Thyroid gland (tissue), 4 donors: ENCODE data around the gene PPP1R11. TPM values are rescaled to one million over a fixed set of nuclear protein-coding genes. Genes with fewer than 3 reads are reported as not detected.

Source experiments
- DNase-seq, 2 donors: peaks; one replicate each; pipeline ENCODE4 v3.0.0-alpha.2; 2019
- H3K27ac ChIP-seq, 3 donors: fragments of 200-600 bp; sonication (generic); 1 replicate in 2 of 3; 2 replicates in 1 of 3; pipeline ENCODE4 v1.5.1; 2016 to 2019; ENCODE audit warnings: mild to moderate bottlenecking in 1 of 3, moderate library complexity in 1 of 3
- H3K27me3 ChIP-seq: fragments of 200-600 bp; sonication (generic); one replicate; pipeline ENCODE4 v1.5.1; 2019
- H3K36me3 ChIP-seq, 2 donors: fragments of 200-600 bp; sonication (generic); one replicate each; pipeline ENCODE4 v1.5.1; 2016 to 2019
- H3K4me1 ChIP-seq, 2 donors: fragments of 200-600 bp; sonication (generic); one replicate each; pipeline ENCODE4 v1.5.1; 2017 to 2019
- H3K4me3 ChIP-seq, 3 donors: fragments of 200-600 bp; sonication (generic); replicated peaks in 1 of 3; 1 replicate in 2 of 3; 2 replicates in 1 of 3; pipeline ENCODE4 v1.5.1; 2016; ENCODE audit warnings: mild to moderate bottlenecking in 1 of 3
- H3K9me3 ChIP-seq: fragments of 200-600 bp; sonication (generic); one replicate; pipeline ENCODE4 v1.5.1; 2017
- POLR2A ChIP-seq, 2 donors: fragments of 450-650 bp; IDR thresholded peaks; one replicate each; pipeline ENCODE4 v1.6.1; 2017; ENCODE audit warnings: antibody characterized with exemption in 2 of 2, mild to moderate bottlenecking in 2 of 2, moderate library complexity in 1 of 2
- WGBS, 2 donors: methylation state at CpG; one replicate each; pipeline ENCODE4 v1.1.5; 2017; 5-methylcytosine and 5-hydroxymethylcytosine counted together
- intact Hi-C: fragments of 100-400 bp; cut with DNase I; formaldehyde crosslinking; loops from one replicate; pipeline ENCODE4 v1.15.1; 2023
- total RNA-seq, 4 donors: library from RNA; depleted of rRNA; stranded (reverse); fragments of >200 nt; gene quantifications; one replicate each; pipeline ENCODE4 v1.2.3, GENCODE V29; 2016
- TF ChIP-seq, protein P1 (sequence below), 6 experiments: fragments of 200-600 bp in 3 of 6; fragments of 450-650 bp in 3 of 6; sonication (generic) in 3 of 6; IDR thresholded peaks; one replicate each; pipeline ENCODE4 v1.5.1; 2016 to 2019; ENCODE audit warnings: antibody characterized with exemption in 6 of 6, mild to moderate bottlenecking in 2 of 6, inconsistent platforms in 1 of 6, moderate library complexity in 1 of 6

PPP1R11 gene
- total RNA-seq, 4 donors from 2014 or later: 41.3 to 64.1 (median 50.7) TPM

GRCh38 chr6:30104661-30105060 lies 37.7 kb downstream of the PPP1R11 start:
- intact Hi-C loops: loop anchor here (2.0 kb wide), 1 partner anchor 26 kb away; no protein-coding TSS in a partner anchor
- Histone ChIP-seq H3K27me3 (no peaks in the 10 kb centered on the region), H3K27ac (no peak overlapping the region), H3K36me3 (no peaks in the 10 kb centered on the region), H3K4me1 (peaks cover 14 to 29% of the 10 kb centered on the region in 2 donors), H3K9me3 (no peaks in the 10 kb centered on the region), H3K4me3 (no peak overlapping the region)
- WGBS, 2 donors: 86 to 93% methylated on average over 2 of the region's 2 CpGs
- TF ChIP-seq, protein P1, sequence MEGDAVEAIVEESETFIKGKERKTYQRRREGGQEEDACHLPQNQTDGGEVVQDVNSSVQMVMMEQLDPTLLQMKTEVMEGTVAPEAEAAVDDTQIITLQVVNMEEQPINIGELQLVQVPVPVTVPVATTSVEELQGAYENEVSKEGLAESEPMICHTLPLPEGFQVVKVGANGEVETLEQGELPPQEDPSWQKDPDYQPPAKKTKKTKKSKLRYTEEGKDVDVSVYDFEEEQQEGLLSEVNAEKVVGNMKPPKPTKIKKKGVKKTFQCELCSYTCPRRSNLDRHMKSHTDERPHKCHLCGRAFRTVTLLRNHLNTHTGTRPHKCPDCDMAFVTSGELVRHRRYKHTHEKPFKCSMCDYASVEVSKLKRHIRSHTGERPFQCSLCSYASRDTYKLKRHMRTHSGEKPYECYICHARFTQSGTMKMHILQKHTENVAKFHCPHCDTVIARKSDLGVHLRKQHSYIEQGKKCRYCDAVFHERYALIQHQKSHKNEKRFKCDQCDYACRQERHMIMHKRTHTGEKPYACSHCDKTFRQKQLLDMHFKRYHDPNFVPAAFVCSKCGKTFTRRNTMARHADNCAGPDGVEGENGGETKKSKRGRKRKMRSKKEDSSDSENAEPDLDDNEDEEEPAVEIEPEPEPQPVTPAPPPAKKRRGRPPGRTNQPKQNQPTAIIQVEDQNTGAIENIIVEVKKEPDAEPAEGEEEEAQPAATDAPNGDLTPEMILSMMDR (IDR thresholded peaks at IDR 0.05): no peak
- no peak for TF ChIP-seq POLR2A (IDR thresholded peaks at IDR 0.05)
- no peak for DNase-seq

GRCh38 chr6:30111266-30111856 lies 44.4 kb downstream of the PPP1R11 start:
- Histone ChIP-seq H3K36me3 (no peaks in the 10 kb centered on the region), H3K4me1 (no peaks in the 10 kb centered on the region), H3K27ac (no peak overlapping the region), H3K9me3 (no peaks in the 10 kb centered on the region), H3K27me3 (peaks cover 3% of the 10 kb centered on the region), H3K4me3 (no peak overlapping the region)
- no peak for TF ChIP-seq POLR2A (IDR thresholded peaks at IDR 0.05)
- TF ChIP-seq, protein P1 (IDR thresholded peaks at IDR 0.05): no peak
- no peak for DNase-seq
- intact Hi-C loops: no loop called here
- 31 to 43% methylated on average over 24 to 27 of the region's 27 CpGs for WGBS, 2 donors

GRCh38 chr6:30112402-30112994 lies 45.5 kb downstream of the PPP1R11 start:
- 80 to 81% methylated on average over 10 of the region's 10 CpGs for WGBS, 2 donors
- no peaks in the 10 kb centered on the region for H3K4me1 ChIP-seq
- DNase-seq: no peak
- no peaks in the 10 kb centered on the region for H3K9me3 ChIP-seq
- H3K27me3 ChIP-seq: peaks cover 3% of the 10 kb centered on the region
- no peak overlapping the region for H3K27ac ChIP-seq
- no peak overlapping the region for H3K4me3 ChIP-seq
- intact Hi-C loops: no loop called here
- no peaks in the 10 kb centered on the region for H3K36me3 ChIP-seq
- no peak for TF ChIP-seq POLR2A (IDR thresholded peaks at IDR 0.05)
- TF ChIP-seq, protein P1 (IDR thresholded peaks at IDR 0.05): no peak

DNA sequence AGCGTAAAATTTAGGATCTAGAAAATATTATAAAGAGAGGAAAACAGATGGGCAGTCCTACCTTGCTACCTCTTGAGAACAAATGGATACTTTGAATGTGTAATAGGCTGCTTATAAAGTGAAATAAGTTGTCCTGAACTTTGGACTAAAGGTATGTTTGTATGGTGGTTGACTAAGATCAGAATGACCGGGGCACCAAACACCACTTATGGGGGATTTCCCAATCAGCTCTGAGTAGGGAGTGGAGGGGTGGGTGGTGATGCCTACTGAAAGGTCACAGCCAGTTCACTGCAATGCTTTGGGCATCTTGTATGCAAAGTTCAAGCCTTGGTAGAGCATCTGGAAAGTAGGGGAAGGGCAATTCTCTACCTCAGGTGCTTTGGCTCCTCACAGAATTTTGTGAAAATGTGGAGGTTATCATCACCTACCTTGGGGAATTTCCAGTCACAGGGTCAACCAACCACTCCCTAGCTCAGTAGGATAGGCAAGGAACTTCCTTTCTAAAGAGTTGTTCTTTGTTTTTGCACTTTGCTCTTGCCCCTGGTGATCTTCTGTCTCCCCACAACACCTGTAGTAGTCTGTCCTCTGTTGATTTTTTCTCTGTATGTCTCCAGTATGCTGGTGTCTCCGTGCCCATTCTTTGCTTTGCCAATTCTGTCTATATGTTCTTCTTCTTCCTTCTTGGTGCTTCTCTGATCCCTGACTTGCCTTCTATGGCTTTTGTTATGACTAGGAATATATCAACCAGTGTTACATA lies 46.2 kb downstream of the PPP1R11 start, which contains the start of gene TRIM31:
Gene TRIM31, minus strand, starts transcription at position 88 of the 757 bp plus-strand sequence. CDS start 285 bp downstream, outside the sequence.
- WGBS, 2 donors: 78 to 80% methylated on average over 3 of the region's 3 CpGs
- intact Hi-C loops: no loop called here
- H3K27me3 ChIP-seq: peaks cover 3% of the 10 kb centered on the region
- H3K4me1 ChIP-seq: no peaks in the 10 kb centered on the region
- no peaks in the 10 kb centered on the region for H3K36me3 ChIP-seq
- H3K4me3 ChIP-seq: no peak within 1 kb of the TSS
- H3K27ac ChIP-seq: no peak within 1 kb of the TSS
- TF ChIP-seq, protein P1 (IDR thresholded peaks at IDR 0.05): no peak
- no peak for TF ChIP-seq POLR2A (IDR thresholded peaks at IDR 0.05)
- no peaks in the 10 kb centered on the region for H3K9me3 ChIP-seq
- no peak for DNase-seq

DNA sequence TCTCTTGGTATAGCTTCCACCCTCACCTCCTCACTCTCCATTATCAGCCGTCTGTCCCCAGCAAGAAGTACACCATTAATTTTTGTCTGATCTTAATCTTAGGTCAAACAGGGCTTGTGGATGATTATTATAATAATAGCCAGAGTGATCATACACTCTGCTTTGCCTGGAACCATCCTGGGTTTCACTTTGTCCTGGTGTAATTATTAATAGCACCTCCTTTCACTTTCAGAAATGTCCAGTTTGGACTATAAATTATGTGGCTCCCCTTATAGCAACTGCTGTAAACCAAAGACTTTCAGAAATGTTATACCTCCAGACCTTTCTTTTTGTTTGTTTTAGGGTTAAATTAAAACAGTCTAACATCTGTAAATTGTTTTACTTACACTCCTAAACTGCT lies 46.8 kb downstream of the PPP1R11 start:
- DNase-seq: no peak
- intact Hi-C loops: no loop called here
- Histone ChIP-seq H3K4me3 (no peak overlapping the region), H3K27me3 (peaks cover 3% of the 10 kb centered on the region), H3K27ac (no peak overlapping the region), H3K36me3 (no peaks in the 10 kb centered on the region), H3K4me1 (no peaks in the 10 kb centered on the region), H3K9me3 (no peaks in the 10 kb centered on the region)
- TF ChIP-seq POLR2A (IDR thresholded peaks at IDR 0.05): no peak
- TF ChIP-seq, protein P1 (IDR thresholded peaks at IDR 0.05): no peak
- 76 to 78% methylated on average over 1 of the region's 1 CpG for WGBS, 2 donors
